Measurements from ENCODE around the gene MAP4K4.

The MAP4K4 gene

GRCh38 chr2:101870444-101870843 is 172.9 kb downstream of the MAP4K4 start:
- no peak for DNase-seq (ENCODE audit: low read depth)

GRCh38 chr2:101871480-101871879 is 174.0 kb downstream of the MAP4K4 start:
- DNase-seq (ENCODE audit: low read depth) = no peak

- no peak for DNase-seq (ENCODE audit: low read depth)
These were observed 175.0 kb downstream of the MAP4K4 start for GRCh38 chr2:101872480-101872879.

GRCh38 chr2:101873543-101873942 is 176.0 kb downstream of the MAP4K4 start:
- no peak for DNase-seq (ENCODE audit: low read depth)

- no peak for DNase-seq (ENCODE audit: low read depth)
These were observed 176.6 kb downstream of the MAP4K4 start for GRCh38 chr2:101874069-101874468.

- DNase-seq (ENCODE audit: low read depth) = no peak
These were observed 182.0 kb downstream of the MAP4K4 start for GRCh38 chr2:101879466-101879865.

GRCh38 chr2:101881131-101881530 is 183.6 kb downstream of the MAP4K4 start:
- DNase-seq (ENCODE audit: low read depth) = no peak

GRCh38 chr2:101882769-101883307 is 185.3 kb downstream of the MAP4K4 start:
- DNase-seq (ENCODE audit: low read depth) = no peak

GRCh38 chr2:101883860-101884259 is 186.4 kb downstream of the MAP4K4 start:
- no peak for DNase-seq (ENCODE audit: low read depth)

GRCh38 chr2:101884423-101884822 is 186.9 kb downstream of the MAP4K4 start:
- DNase-seq (ENCODE audit: low read depth) = no peak

GRCh38 chr2:101887328-101887727 is 189.8 kb downstream of the MAP4K4 start:
- DNase-seq (ENCODE audit: low read depth) = no peak

GRCh38 chr2:101889460-101890098 is 192.1 kb downstream of the MAP4K4 start:
- DNase-seq (ENCODE audit: low read depth) = no peak

GRCh38 chr2:101892377-101892776 is 194.9 kb downstream of the MAP4K4 start:
- DNase-seq (ENCODE audit: low read depth) = no peak

GRCh38 chr2:101893681-101894381 is 196.3 kb downstream of the MAP4K4 start:
- no peak for DNase-seq (ENCODE audit: low read depth)

GRCh38 chr2:101895039-101895438 is 197.5 kb downstream of the MAP4K4 start:
- no peak for DNase-seq (ENCODE audit: low read depth)

- no peak for DNase-seq (ENCODE audit: low read depth)
These were observed 198.4 kb downstream of the MAP4K4 start for GRCh38 chr2:101895819-101896322.

- no peak for DNase-seq (ENCODE audit: low read depth)
These were observed 199.8 kb downstream of the MAP4K4 start for GRCh38 chr2:101897301-101897700.

GRCh38 chr2:101899265-101899664 is 201.8 kb downstream of the MAP4K4 start:
- no peak for DNase-seq (ENCODE audit: low read depth)

- DNase-seq (ENCODE audit: low read depth) = no peak
These were observed 202.4 kb downstream of the MAP4K4 start for GRCh38 chr2:101899871-101900270.

GRCh38 chr2:101900375-101900774 is 202.9 kb downstream of the MAP4K4 start:
- DNase-seq (ENCODE audit: low read depth) = no peak

GRCh38 chr2:101901241-101901640 is 203.7 kb downstream of the MAP4K4 start:
- DNase-seq (ENCODE audit: low read depth) = no peak

GRCh38 chr2:101902169-101902568 is 204.7 kb downstream of the MAP4K4 start:
- no peak for DNase-seq (ENCODE audit: low read depth)

- no peak for DNase-seq (ENCODE audit: low read depth)
These were observed 207.4 kb downstream of the MAP4K4 start for GRCh38 chr2:101904916-101905315.
